Endodermal cell (in vitro differentiated cells): ENCODE data around the gene SF3B3. TPM values are rescaled to one million over a fixed set of nuclear protein-coding genes. Genes with fewer than 3 reads are reported as not detected.

ENCODE experiments used
- DNase-seq: peaks from one replicate; pipeline ENCODE4 v3.0.0-alpha.2; 2017
- H3K27ac ChIP-seq: 2 replicates; pipeline ENCODE4 v1.5.1; 2013; ENCODE audit warnings: mild to moderate bottlenecking, low read depth, low read length, moderate library complexity
- H3K27me3 ChIP-seq: 2 replicates; pipeline ENCODE4 v1.6.1; 2013; ENCODE audit warnings: mild to moderate bottlenecking, low read length, moderate library complexity; ENCODE audit not compliant: insufficient read depth, control insufficient read depth, poor library complexity, severe bottlenecking
- H3K36me3 ChIP-seq: 2 replicates; pipeline ENCODE4 v1.7.0; 2013; ENCODE audit warnings: mild to moderate bottlenecking, low read length, moderate library complexity; ENCODE audit not compliant: control insufficient read depth, insufficient read depth
- H3K4me1 ChIP-seq: one replicate; pipeline ENCODE4 v1.7.0; 2013; ENCODE audit warnings: low read length; ENCODE audit not compliant: control insufficient read depth, insufficient read depth
- H3K4me3 ChIP-seq: 2 replicates; pipeline ENCODE4 v1.5.1; 2013; ENCODE audit warnings: mild to moderate bottlenecking, low read length, moderate library complexity
- H3K9ac ChIP-seq: 2 replicates; pipeline ENCODE4 v1.6.1; 2013; ENCODE audit warnings: mild to moderate bottlenecking, low read length, moderate library complexity; ENCODE audit not compliant: poor library complexity, severe bottlenecking; ENCODE audit errors: extremely low read depth
- H3K9me3 ChIP-seq: 2 replicates; pipeline ENCODE4 v1.6.1; 2013; ENCODE audit warnings: mild to moderate bottlenecking, low read length, moderate library complexity; ENCODE audit not compliant: control insufficient read depth
- H3K27ac Mint-ChIP-seq: 2 replicates; pipeline ENCODE4 v1.8.0; 2020; ENCODE audit warnings: mixed read lengths
- H3K27me3 Mint-ChIP-seq: 2 replicates; pipeline ENCODE4 v1.8.0; 2021; ENCODE audit warnings: mild to moderate bottlenecking, mixed read lengths; ENCODE audit not compliant: insufficient read depth
- H3K36me3 Mint-ChIP-seq: 2 replicates; pipeline ENCODE4 v1.8.0; 2020; ENCODE audit warnings: low read depth, mixed read lengths
- H3K4me1 Mint-ChIP-seq: 2 replicates; pipeline ENCODE4 v1.8.0; 2020; ENCODE audit warnings: mixed read lengths
- H3K4me3 Mint-ChIP-seq: 2 replicates; pipeline ENCODE4 v1.8.0; 2020; ENCODE audit warnings: mild to moderate bottlenecking, moderate library complexity, mixed read lengths
- H3K9me3 Mint-ChIP-seq: 2 replicates; pipeline ENCODE4 v1.8.0; 2020; ENCODE audit warnings: mild to moderate bottlenecking, mixed read lengths
- CTCF ChIP-seq: fragments of 200-600 bp; sonication (generic); conservative IDR thresholded peaks from 2 replicates; pipeline ENCODE4 v1.5.0; 2021; ENCODE audit warnings: antibody characterized with exemption, mild to moderate bottlenecking
- WGBS, 2 experiments: methylation state at CpG; one replicate each; pipeline versions ENCODE4 v1.1.5 to v1.1.7; 2013; ENCODE audit warnings: missing lambda C conversion rate in 2 of 2, mixed read lengths in 1 of 2; ENCODE audit not compliant: insufficient coverage in 1 of 2, insufficient read length in 1 of 2; 5-methylcytosine and 5-hydroxymethylcytosine counted together
- total RNA-seq, 2 donors: library from RNA; stranded (reverse); fragmentation: NEBNext Ultra II Directional in 1 of 2; extraction: Animal tissue kit (Norgen Biotek cat#: 25700) in 1 of 2; gene quantifications; 2 replicates in 1 of 2; 3 replicates in 1 of 2; pipeline ENCODE4 v1.2.1, GENCODE V29; 2021

The SF3B3 gene
- total RNA-seq, 2 donors from 2014 or later = 479 to 484 TPM

- Histone ChIP-seq H3K9ac (no peak overlapping the region), H3K27me3 (no peaks in the 10 kb centered on the region), H3K9me3 (no peaks in the 10 kb centered on the region), H3K4me1 (no peaks in the 10 kb centered on the region), H3K36me3 (no peaks in the 10 kb centered on the region), H3K27ac (no peak overlapping the region), H3K4me3 (no peak overlapping the region)
- Mint-ChIP-seq H3K27me3 (peaks cover 19% of the 10 kb centered on the region), H3K4me3 (no peak overlapping the region), H3K36me3 (peaks cover 6% of the 10 kb centered on the region), H3K9me3 (no peaks in the 10 kb centered on the region), H3K4me1 (peaks cover 4% of the 10 kb centered on the region), H3K27ac (no peak overlapping the region)
- 91 to 93% methylated on average over 5 to 7 of the region's 7 CpGs for WGBS, 2 experiments
- DNase-seq = peak; percentile 66
- no peak for TF ChIP-seq CTCF
Measured at GRCh38 chr16:70608521-70608920, 84.9 kb downstream of the SF3B3 start.

GRCh38 chr16:70610273-70611223 is 86.9 kb downstream of the SF3B3 start:
- TF ChIP-seq CTCF = peak; percentile 44
- Histone ChIP-seq H3K27me3 (no peaks in the 10 kb centered on the region), H3K36me3 (peaks cover under 1% of the 10 kb centered on the region), H3K9me3 (no peaks in the 10 kb centered on the region), H3K4me1 (peaks cover 4% of the 10 kb centered on the region), H3K4me3 (no peak overlapping the region), H3K9ac (no peak overlapping the region), H3K27ac (no peak overlapping the region)
- DNase-seq = no peak
- Mint-ChIP-seq H3K9me3 (no peaks in the 10 kb centered on the region), H3K4me3 (no peak overlapping the region), H3K27me3 (peaks cover 7% of the 10 kb centered on the region), H3K36me3 (peaks cover 6% of the 10 kb centered on the region), H3K4me1 (peaks cover 8% of the 10 kb centered on the region), H3K27ac (no peak overlapping the region)
- 88 to 92% methylated on average over 12 to 17 of the region's 18 CpGs for WGBS, 2 experiments

- no peaks in the 10 kb centered on the region for H3K27me3 ChIP-seq
- H3K36me3 ChIP-seq = peaks cover 7% of the 10 kb centered on the region
- 92 to 95% methylated on average over 3 to 5 of the region's 5 CpGs for WGBS, 2 experiments
- peaks cover 4% of the 10 kb centered on the region for H3K9me3 ChIP-seq
- Mint-ChIP-seq H3K27me3 (peaks cover 7% of the 10 kb centered on the region), H3K36me3 (peaks cover 10% of the 10 kb centered on the region), H3K4me3 (no peak overlapping the region), H3K27ac (no peak overlapping the region), H3K9me3 (no peaks in the 10 kb centered on the region), H3K4me1 (peaks cover 8% of the 10 kb centered on the region)
- H3K4me1 ChIP-seq = peaks cover 4% of the 10 kb centered on the region
- peak; percentile 44 for TF ChIP-seq CTCF
- no peak overlapping the region for H3K27ac ChIP-seq
- DNase-seq = peak; percentile 77
- no peak overlapping the region for H3K9ac ChIP-seq
- no peak overlapping the region for H3K4me3 ChIP-seq
Measured at GRCh38 chr16:70611224-70611598, 87.6 kb downstream of the SF3B3 start.
